Keratinocyte (primary cell): ENCODE data around the gene GPRC5C. TPM values are rescaled to one million over a fixed set of nuclear protein-coding genes. Genes with fewer than 3 reads are reported as not detected.

Experiments used
- DNase-seq: peaks from one replicate; pipeline ENCODE4 v3.0.0-alpha.2; 2011; ENCODE audit warnings: low read depth, missing footprints, low spot score
- FAIRE-seq: peaks from 2 replicates; lab custom pipeline; 2011; peaks lifted over from hg19 to GRCh38; lab: Jason Lieb, UNC
- H2AFZ ChIP-seq: 2 replicates; pipeline ENCODE4 v1.6.0; 2012; ENCODE audit warnings: low read length, control low read depth, inconsistent platforms; ENCODE audit not compliant: control insufficient read depth
- H3K27ac ChIP-seq: 2 replicates; pipeline ENCODE4 v1.5.1; 2011; ENCODE audit warnings: low read length; ENCODE audit not compliant: control insufficient read depth, insufficient read depth
- H3K27me3 ChIP-seq: 3 replicates; pipeline ENCODE4 v1.6.0; 2011; ENCODE audit warnings: low read length; ENCODE audit not compliant: control insufficient read depth, insufficient read depth; ENCODE audit errors: extremely low read depth
- H3K36me3 ChIP-seq, 2 experiments: 2 replicates in 1 of 2; 3 replicates in 1 of 2; pipeline ENCODE4 v1.5.1; 2011; ENCODE audit warnings: low read length in 2 of 2, mild to moderate bottlenecking in 1 of 2; ENCODE audit not compliant: control insufficient read depth in 2 of 2, insufficient read depth in 2 of 2; ENCODE audit errors: extremely low read depth in 1 of 2
- H3K4me1 ChIP-seq: 3 replicates; pipeline ENCODE4 v1.5.1; 2011; ENCODE audit warnings: low read length; ENCODE audit not compliant: control insufficient read depth, insufficient read depth; ENCODE audit errors: extremely low read depth
- H3K4me2 ChIP-seq: 3 replicates; pipeline ENCODE4 v1.6.0; 2011; ENCODE audit warnings: low read depth, low read length; ENCODE audit not compliant: control insufficient read depth, insufficient read depth; ENCODE audit errors: extremely low read depth
- H3K4me3 ChIP-seq, 3 experiments: fragments of 200-600 bp in 1 of 3; sonication (generic) in 1 of 3; 2 replicates in 2 of 3; 3 replicates in 1 of 3; pipeline ENCODE4 v1.5.1; 2011 to 2016; ENCODE audit warnings: low read length in 3 of 3, mild to moderate bottlenecking in 3 of 3, control low read depth in 2 of 3, inconsistent platforms in 1 of 3, low read depth in 1 of 3, mixed read lengths in 1 of 3, mixed run types in 1 of 3, moderate library complexity in 1 of 3; ENCODE audit not compliant: control insufficient read depth in 2 of 3, insufficient read depth in 2 of 3; ENCODE audit errors: extremely low read depth in 1 of 3
- H3K79me2 ChIP-seq: 2 replicates; pipeline ENCODE4 v1.6.0; 2012; ENCODE audit warnings: low read length; ENCODE audit not compliant: control insufficient read depth, insufficient read depth
- H3K9ac ChIP-seq: 3 replicates; pipeline ENCODE4 v1.6.0; 2011; ENCODE audit warnings: low read length; ENCODE audit not compliant: control insufficient read depth, insufficient read depth; ENCODE audit errors: extremely low read depth
- H3K9me1 ChIP-seq: 3 replicates; pipeline ENCODE4 v1.6.0; 2011; ENCODE audit warnings: low read length; ENCODE audit not compliant: control insufficient read depth, insufficient read depth; ENCODE audit errors: extremely low read depth
- H3K9me3 ChIP-seq: 2 replicates; pipeline ENCODE4 v1.5.1; 2012; ENCODE audit warnings: low read depth, low read length; ENCODE audit not compliant: control insufficient read depth
- H4K20me1 ChIP-seq: 3 replicates; pipeline ENCODE4 v1.6.0; 2011; ENCODE audit warnings: low read length; ENCODE audit not compliant: control insufficient read depth, insufficient read depth; ENCODE audit errors: extremely low read depth
- CTCF ChIP-seq, 3 experiments: IDR thresholded peaks in 1 of 3; conservative IDR thresholded peaks in 1 of 3; optimal IDR thresholded peaks in 1 of 3; 2 replicates in 2 of 3; 3 replicates in 1 of 3; pipeline versions ENCODE3 to v1.5.1; 2011; ENCODE audit warnings: low read length in 3 of 3, mild to moderate bottlenecking in 3 of 3, moderate library complexity in 2 of 3, control low read depth in 1 of 3, inconsistent platforms in 1 of 3; ENCODE audit not compliant: insufficient read depth in 2 of 3; ENCODE audit errors: extremely low read depth in 1 of 3
- EZH2 ChIP-seq: IDR thresholded peaks from one replicate; pipeline ENCODE4 v1.6.1; 2012; ENCODE audit warnings: inconsistent platforms, mild to moderate bottlenecking, low read length, moderate library complexity
- dilution Hi-C: fragments of 300-500 bp; cut with MboI; formaldehyde crosslinking; loops from one replicate; pipeline ENCODE4 v1.7.0; 2020; ENCODE audit warnings: low sequenced_read_pairs; ENCODE audit not compliant: extremely low pct_ligation_motif_present
- polyA plus RNA-seq, 5 experiments: library from polyadenylated mRNA; depleted of rRNA in 3 of 5; stranded (reverse) in 3 of 5; stranded (forward) in 1 of 5; unstranded in 1 of 5; fragments of >200 nt; gene quantifications; 1 replicate in 1 of 5; 2 replicates in 3 of 5; 3 replicates in 1 of 5; pipeline versions ENCODE4 v1.2.1 to v1.2.3, GENCODE V29; 2011 to 2012; ENCODE audit warnings: missing spikeins in 2 of 5, low read depth in 1 of 5, low replicate concordance in 1 of 5

Gene GPRC5C
- polyA plus RNA-seq, 1 donor (not counting 4 experiments of a cell fraction or from before 2014, with no cell fraction given): 24.2 TPM

- Histone ChIP-seq H3K9me3 (no peaks in the 10 kb centered on the region), H3K36me3 (no peaks in the 10 kb centered on the region), H3K27me3 (no peaks in the 10 kb centered on the region)
These were observed 23.6 kb upstream of the GPRC5C start for GRCh38 chr17:74408262-74408661.

GRCh38 chr17:74408815-74409214 lies 23.1 kb upstream of the GPRC5C start:
- H3K9ac ChIP-seq: no peak overlapping the region
- H2AFZ ChIP-seq: no peak overlapping the region
- H3K9me3 ChIP-seq: no peaks in the 10 kb centered on the region
- no peaks in the 10 kb centered on the region for H3K27me3 ChIP-seq
- no peaks in the 10 kb centered on the region for H3K4me1 ChIP-seq
- no peak for DNase-seq
- H3K36me3 ChIP-seq: no peaks in the 10 kb centered on the region
- FAIRE-seq: no peak
- no peak overlapping the region for H3K4me2 ChIP-seq
- no peak overlapping the region for H3K4me3 ChIP-seq
- TF ChIP-seq EZH2 (no peak), CTCF (optimal IDR thresholded peaks at IDR 0.05 in 1 of 3, IDR thresholded peaks at IDR 0.05 in 1 of 3, conservative IDR thresholded peaks at IDR 0.05 in 1 of 3; ENCODE audit: extremely low read depth in 1 of 3, insufficient read depth in 2 of 3, low read length in 3 of 3) (no peak)
- no peaks in the 10 kb centered on the region for H3K79me2 ChIP-seq
- dilution Hi-C loops: no loop called here
- no peaks in the 10 kb centered on the region for H4K20me1 ChIP-seq
- no peaks in the 10 kb centered on the region for H3K9me1 ChIP-seq
- H3K27ac ChIP-seq: no peak overlapping the region

More at GRCh38 chr17:74408262-74408661, 23.6 kb upstream of the GPRC5C start:
- H3K4me3 ChIP-seq: no peak overlapping the region
- no peaks in the 10 kb centered on the region for H4K20me1 ChIP-seq
- no peaks in the 10 kb centered on the region for H3K4me1 ChIP-seq
- no peak overlapping the region for H3K9ac ChIP-seq
- no peak for TF ChIP-seq EZH2
- no peak for TF ChIP-seq CTCF (optimal IDR thresholded peaks at IDR 0.05 in 1 of 3, IDR thresholded peaks at IDR 0.05 in 1 of 3, conservative IDR thresholded peaks at IDR 0.05 in 1 of 3; ENCODE audit: extremely low read depth in 1 of 3, insufficient read depth in 2 of 3, low read length in 3 of 3)
- H2AFZ ChIP-seq: no peak overlapping the region
- no peaks in the 10 kb centered on the region for H3K9me1 ChIP-seq
- no peak for FAIRE-seq
- H3K79me2 ChIP-seq: no peaks in the 10 kb centered on the region
- H3K4me2 ChIP-seq: no peak overlapping the region
- dilution Hi-C loops: no loop called here
- H3K27ac ChIP-seq: no peak overlapping the region
- no peak for DNase-seq
